ENCODE results near the gene MRPL12. TPM values are rescaled to one million over a fixed set of nuclear protein-coding genes. Genes with fewer than 3 reads are reported as not detected.

MRPL12 gene
- total RNA-seq, 4 donors from 2014 or later: 75.4 to 206 (median 114) TPM

- Histone ChIP-seq H3K9me3 (no peaks in the 10 kb centered on the region), H3K4me1 (peaks cover 19 to 28% (median 21%) of the 10 kb centered on the region in 4 donors), H3K27me3 (no peaks in the 10 kb centered on the region), H3K36me3 (no peaks in the 10 kb centered on the region), H3K27ac (peak overlapping the region in 3 of 4 donors; percentile 90 to 94 (median 93)), H3K4me3 (peak overlapping the region; percentile 55 to 99 (median 98))
- WGBS, 2 donors (ENCODE audit: low coverage in 1 of 2): 40 to 50% methylated on average over 3 to 19 of the region's 19 CpGs
- in situ Hi-C loops (cut with MboI; ENCODE audit: low pct_ligation_motif_present in 1 of 4, low pct_unique_long_range_greater_than_20kb in 1 of 4, low sequenced_read_pairs in 3 of 4) (no loop called here), intact Hi-C loops (cut with DNase I; ENCODE audit: low total_unique reads) (no loop called here)
- TF ChIP-seq POLR2AphosphoS5 (IDR thresholded peaks at IDR 0.05): no peak
- no peak for DNase-seq
These were observed 20.5 kb upstream of the MRPL12 start for GRCh38 chr17:81682565-81683207.

- H3K4me1 ChIP-seq: peaks cover 19 to 28% (median 21%) of the 10 kb centered on the region in 4 donors
- H3K4me3 ChIP-seq: peak overlapping the region; percentile 55 to 99 (median 98)
- intact Hi-C loops (cut with DNase I; ENCODE audit: low total_unique reads): no loop called here
- peak overlapping the region; percentile 79 to 94 (median 92) for H3K27ac ChIP-seq
- no peaks in the 10 kb centered on the region for H3K27me3 ChIP-seq
- no peak for DNase-seq
- H3K9me3 ChIP-seq: no peaks in the 10 kb centered on the region
- 0% methylated on average over 36 of the region's 37 CpGs; no CpG with 5 or more reads in 1 of the 2 donors for WGBS, 2 donors (ENCODE audit: low coverage in 1 of 2)
- in situ Hi-C loops (cut with MboI; ENCODE audit: low pct_ligation_motif_present in 1 of 4, low pct_unique_long_range_greater_than_20kb in 1 of 4, low sequenced_read_pairs in 3 of 4): no loop called here
- TF ChIP-seq CTCF (IDR thresholded peaks at IDR 0.05): no peak
- no peak for TF ChIP-seq POLR2AphosphoS5 (IDR thresholded peaks at IDR 0.05)
- no peak for TF ChIP-seq POLR2A (IDR thresholded peaks at IDR 0.05)
- TF ChIP-seq EP300 (IDR thresholded peaks at IDR 0.05; ENCODE audit: low read depth): no peak
- peaks cover 0 to 4% (median under 1%) of the 10 kb centered on the region in 4 donors for H3K36me3 ChIP-seq
These were observed 20.0 kb upstream of the MRPL12 start for GRCh38 chr17:81683208-81683583.

- peak; percentile 99 for DNase-seq
- H3K36me3 ChIP-seq: peaks cover 0 to 11% (median 3%) of the 10 kb centered on the region in 4 donors
- peaks cover 19 to 28% (median 21%) of the 10 kb centered on the region in 4 donors for H3K4me1 ChIP-seq
- H3K4me3 ChIP-seq: peak within 1 kb of the TSS; percentile 95 to 99 (median 98)
- intact Hi-C loops (cut with DNase I; ENCODE audit: low total_unique reads) (no loop called here), in situ Hi-C loops (cut with MboI; ENCODE audit: low pct_ligation_motif_present in 1 of 4, low pct_unique_long_range_greater_than_20kb in 1 of 4, low sequenced_read_pairs in 3 of 4) (no loop called here)
- peak within 1 kb of the TSS; percentile 79 to 94 (median 92) for H3K27ac ChIP-seq
- TF ChIP-seq POLR2AphosphoS5 (IDR thresholded peaks at IDR 0.05): peak; percentile 68 to 87 (median 85)
- no peak for TF ChIP-seq CTCF (IDR thresholded peaks at IDR 0.05)
- peak; percentile 75 for TF ChIP-seq POLR2A (IDR thresholded peaks at IDR 0.05)
- H3K27me3 ChIP-seq: no peaks in the 10 kb centered on the region
- H3K9me3 ChIP-seq: no peaks in the 10 kb centered on the region
- 1% methylated on average over 78 of the region's 112 CpGs; no CpG with 5 or more reads in 1 of the 2 donors for WGBS, 2 donors (ENCODE audit: low coverage in 1 of 2)
These were observed 19.4 kb upstream of the MRPL12 start, which contains the start of the genes ARL16 and HGS for GRCh38 chr17:81683584-81684441. ARL16 (minus strand) TSS chr17:81683797; CDS start chr17:81683753, 44 bp downstream. HGS (plus strand) TSS chr17:81684011; CDS start chr17:81684067, 56 bp downstream.

GRCh38 chr17:81684442-81684911, 18.7 kb upstream of the MRPL12 start:
- TF ChIP-seq POLR2AphosphoS5 (IDR thresholded peaks at IDR 0.05) (no peak), EP300 (IDR thresholded peaks at IDR 0.05; ENCODE audit: low read depth) (no peak), CTCF (IDR thresholded peaks at IDR 0.05) (no peak), POLR2A (IDR thresholded peaks at IDR 0.05) (no peak)
- Histone ChIP-seq H3K27ac (peak overlapping the region; percentile 79 to 94 (median 92)), H3K27me3 (no peaks in the 10 kb centered on the region), H3K36me3 (peaks cover 0 to 17% (median 4%) of the 10 kb centered on the region in 4 donors), H3K4me3 (peak overlapping the region; percentile 95 to 99 (median 98)), H3K4me1 (peaks cover 19 to 28% (median 21%) of the 10 kb centered on the region in 4 donors), H3K9me3 (no peaks in the 10 kb centered on the region)
- intact Hi-C loops (cut with DNase I; ENCODE audit: low total_unique reads): no loop called here
- WGBS, 2 donors (ENCODE audit: low coverage in 1 of 2): 3% methylated on average over 16 of the region's 16 CpGs; no CpG with 5 or more reads in 1 of the 2 donors
- peak; percentile 25 for DNase-seq
- in situ Hi-C loops (cut with MboI; ENCODE audit: low pct_ligation_motif_present in 1 of 4, low pct_unique_long_range_greater_than_20kb in 1 of 4, low sequenced_read_pairs in 3 of 4): no loop called here
